Measurements from ENCODE around the gene SMIM41.

SMIM41 gene

GRCh38 chr12:52122540-52122871 is 43.0 kb downstream of the SMIM41 start:
- no peak for DNase-seq (ENCODE audit: low spot score)

DNA sequence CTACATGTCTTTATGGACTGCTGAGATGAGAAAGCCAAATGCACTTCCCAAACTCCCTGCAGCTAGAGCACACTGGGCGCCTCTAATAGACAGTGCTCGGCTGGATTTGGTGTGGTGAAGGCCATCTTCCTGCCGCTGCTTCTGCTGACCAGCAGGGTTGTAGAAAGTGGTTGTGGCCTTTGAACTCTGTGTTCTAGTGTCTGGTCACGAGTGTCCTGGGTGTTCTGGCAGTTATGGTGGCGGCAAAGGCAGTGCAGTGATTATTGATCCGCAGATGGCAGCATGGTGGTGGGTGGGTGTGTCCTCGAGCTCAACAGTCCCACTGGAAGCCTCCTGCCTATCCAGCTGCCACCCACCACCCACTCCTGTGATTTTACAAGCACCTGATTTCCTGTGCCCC is 43.4 kb downstream of the SMIM41 start:
- DNase-seq (ENCODE audit: low spot score): no peak

- no peak for DNase-seq (ENCODE audit: low spot score)
Measured at GRCh38 chr12:52123487-52124186, 44.1 kb downstream of the SMIM41 start.

DNA sequence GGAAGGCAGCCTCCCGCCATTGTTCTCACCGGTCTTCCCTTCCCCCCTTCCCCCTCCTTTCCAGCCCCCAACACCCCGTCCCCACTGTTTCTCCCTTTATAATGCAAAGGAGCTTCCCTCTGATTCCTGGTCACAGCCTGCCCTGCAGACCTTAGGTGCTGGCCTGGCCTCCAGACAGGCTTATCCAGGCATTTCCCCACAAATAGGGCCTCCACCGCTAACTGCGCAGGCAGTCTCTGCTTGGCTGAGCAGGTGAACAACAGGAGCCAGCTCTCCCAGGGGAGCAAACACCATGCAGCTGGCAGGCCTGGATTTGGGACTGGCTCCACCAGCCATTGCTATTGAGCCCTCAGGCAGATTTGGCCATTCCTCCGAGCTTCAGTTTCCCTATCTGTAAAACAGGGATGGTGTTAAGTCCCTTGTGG is 46.0 kb downstream of the SMIM41 start:
- no peak for DNase-seq (ENCODE audit: low spot score)

DNA sequence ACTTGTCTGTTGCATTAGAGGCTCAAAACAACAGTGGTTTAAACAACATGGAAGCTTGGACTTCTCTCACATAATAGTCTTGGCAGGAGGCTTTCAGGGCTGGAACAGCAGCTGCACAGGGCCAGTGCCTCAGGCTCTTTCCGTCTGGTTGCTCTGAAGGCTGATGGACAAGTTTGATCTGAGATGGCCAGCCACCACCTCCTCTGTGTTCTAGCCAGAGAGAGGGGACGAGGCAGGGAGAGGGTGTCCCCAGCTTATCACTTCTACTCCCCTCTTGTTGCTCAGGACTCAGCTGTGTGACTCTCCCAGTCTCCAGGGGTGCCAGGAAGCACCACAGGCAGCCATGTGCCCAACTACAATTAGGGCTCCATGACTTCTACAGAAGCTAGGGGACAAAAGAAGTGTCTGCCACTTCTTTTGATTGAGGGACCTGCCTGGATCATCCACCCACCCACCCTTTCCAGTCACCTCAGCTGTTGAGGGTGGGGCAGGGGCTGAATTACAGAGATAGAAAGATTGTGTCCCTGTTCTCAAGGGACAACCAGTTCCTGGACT is 46.6 kb downstream of the SMIM41 start:
- no peak for DNase-seq (ENCODE audit: low spot score)

GRCh38 chr12:52126605-52127578 is 47.4 kb downstream of the SMIM41 start:
- DNase-seq (ENCODE audit: low spot score): no peak

DNA sequence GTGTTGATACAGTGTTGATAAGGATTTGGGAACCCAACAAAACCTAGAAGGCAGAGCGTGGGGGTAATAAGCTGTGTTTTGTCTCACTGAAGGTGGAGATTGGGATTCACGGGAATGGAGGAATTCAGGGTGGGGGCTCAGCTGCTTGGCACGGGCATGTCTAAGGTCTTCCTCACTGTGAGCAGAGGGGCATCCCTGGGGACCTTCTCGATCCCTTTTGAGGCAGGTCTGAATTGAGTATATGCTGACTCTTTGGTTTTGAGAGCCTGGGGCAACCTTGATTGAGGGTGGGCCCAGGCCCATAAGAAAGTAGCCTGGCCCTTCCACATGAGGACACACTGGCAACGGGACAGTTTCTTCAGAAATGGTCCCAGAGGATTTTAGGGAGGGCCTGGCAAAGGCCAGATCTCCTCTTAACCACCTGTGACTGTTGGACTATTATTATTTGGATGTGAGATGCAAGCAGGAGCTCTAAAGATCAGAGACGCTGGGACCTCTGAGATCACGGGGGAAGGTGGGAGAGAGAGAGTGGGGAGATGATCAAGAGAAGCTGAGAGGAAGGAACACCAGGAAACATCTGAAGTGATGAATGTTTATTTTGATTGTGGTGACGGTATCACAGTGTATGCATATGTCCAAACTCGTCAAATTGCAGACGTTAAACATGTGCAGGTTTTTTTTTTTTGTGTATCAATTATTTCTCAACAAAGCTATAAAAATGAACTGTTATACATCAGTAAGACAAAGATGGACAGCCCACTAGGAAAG is 48.4 kb downstream of the SMIM41 start:
- no peak for DNase-seq (ENCODE audit: low spot score)

DNA sequence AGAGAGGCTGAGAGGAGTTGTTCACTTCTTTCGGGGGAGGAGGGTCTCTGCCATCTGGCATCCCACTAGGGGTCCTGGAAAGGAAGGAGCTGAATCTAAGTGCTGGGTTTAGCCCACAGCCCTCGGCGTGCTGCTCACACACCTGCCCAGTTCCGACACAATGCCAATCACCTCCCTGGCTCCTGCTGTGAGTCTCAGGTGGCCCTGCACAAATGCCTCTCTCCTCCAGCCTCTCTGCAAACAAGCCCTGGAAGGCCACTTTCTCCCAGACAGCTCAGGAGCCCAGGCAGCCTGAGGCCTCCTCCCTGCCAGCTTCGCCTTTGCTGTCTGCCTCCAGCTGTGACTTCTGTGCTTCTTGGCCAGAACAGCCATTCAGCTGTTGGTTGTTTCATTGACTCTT is 51.2 kb downstream of the SMIM41 start:
- DNase-seq (ENCODE audit: low spot score): no peak

GRCh38 chr12:52132754-52133161 is 53.3 kb downstream of the SMIM41 start:
- no peak for DNase-seq (ENCODE audit: low spot score)

- DNase-seq (ENCODE audit: low spot score): no peak
Measured at GRCh38 chr12:52137746-52138145, 58.2 kb downstream of the SMIM41 start.

GRCh38 chr12:52139147-52139546 is 59.6 kb downstream of the SMIM41 start:
- no peak for DNase-seq (ENCODE audit: low spot score)

DNA sequence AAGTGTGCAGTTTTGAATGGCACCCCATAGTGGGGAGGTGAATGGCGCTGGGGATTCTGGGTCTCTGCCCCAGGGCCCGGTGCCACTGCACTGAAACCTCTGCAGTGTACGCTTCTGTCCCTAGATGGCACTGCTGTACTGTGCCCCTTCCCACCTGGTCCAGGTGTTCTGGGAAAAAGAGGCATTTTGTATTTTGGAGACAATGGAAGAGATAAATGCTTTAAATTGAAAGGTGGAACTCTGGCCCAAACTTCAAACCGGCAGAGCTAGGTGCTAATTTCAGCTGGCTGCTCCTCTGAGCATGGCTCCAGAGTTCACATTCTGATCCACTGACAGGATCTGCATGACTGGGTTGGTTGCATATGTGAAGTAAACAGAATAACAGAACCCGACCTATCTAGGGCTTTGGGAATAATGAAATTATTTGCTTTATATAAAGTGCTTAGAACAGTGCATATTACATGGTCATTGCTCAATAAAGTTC is 60.1 kb downstream of the SMIM41 start:
- peak; percentile 44 for DNase-seq (ENCODE audit: low spot score)

DNA sequence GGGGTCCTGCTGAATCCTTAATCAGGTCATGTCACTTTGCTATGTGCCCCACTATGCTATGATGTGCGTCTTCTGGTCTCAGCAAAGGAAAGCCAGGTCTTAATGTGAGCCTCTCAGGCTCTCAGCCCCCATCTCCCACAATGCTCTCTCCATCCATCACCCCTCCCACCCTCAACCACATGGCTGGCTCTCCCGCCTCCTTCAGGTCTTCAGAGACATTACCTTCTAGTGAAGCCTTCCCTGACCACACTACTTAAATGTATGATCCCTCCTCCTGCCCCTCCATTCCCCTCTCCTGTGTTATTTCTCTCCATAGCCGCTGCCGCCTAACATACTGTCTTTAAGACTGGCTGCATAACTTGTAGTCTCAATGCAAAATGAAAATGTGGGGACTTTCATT is 61.8 kb downstream of the SMIM41 start:
- DNase-seq (ENCODE audit: low spot score): no peak

DNA sequence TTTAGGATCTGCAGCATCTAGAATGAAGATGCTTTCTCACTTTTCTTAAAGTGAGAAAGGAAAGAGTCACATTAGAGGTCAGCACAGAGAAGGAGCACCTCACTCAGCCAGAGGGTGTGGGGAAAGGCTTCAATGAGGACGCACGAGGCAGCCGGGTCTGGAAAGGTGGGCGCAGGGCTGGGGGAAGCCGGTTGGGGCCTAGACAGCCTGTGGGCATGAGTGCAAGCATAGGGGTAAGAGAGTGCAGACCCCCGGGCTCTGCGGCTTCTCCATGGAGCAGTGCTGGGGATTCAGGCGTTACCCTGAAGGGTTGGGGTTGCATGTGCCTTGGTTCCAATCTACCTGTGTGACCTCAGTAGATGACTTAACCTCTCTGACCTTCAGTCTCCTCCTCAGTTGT is 62.4 kb downstream of the SMIM41 start:
- no peak for DNase-seq (ENCODE audit: low spot score)

DNA sequence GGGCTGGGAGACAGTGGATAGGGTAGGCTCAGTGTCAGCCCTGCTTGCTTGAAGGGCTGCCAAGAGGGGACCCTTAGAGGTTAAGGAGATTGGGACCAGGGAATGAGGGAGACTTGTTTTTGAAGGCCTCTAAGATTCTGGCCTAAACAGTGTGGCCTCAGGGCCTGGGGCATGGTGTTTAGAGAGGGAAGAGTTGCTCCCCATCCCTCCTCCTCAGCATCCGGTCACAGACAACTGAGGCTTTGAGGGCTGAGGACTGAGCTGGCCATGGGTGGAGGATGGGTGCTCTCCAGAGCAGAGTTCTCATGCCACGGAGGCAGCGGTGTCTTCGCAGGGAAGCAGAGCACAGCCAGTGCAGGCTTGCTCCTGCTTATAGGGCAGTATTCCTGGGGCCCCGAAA is 62.9 kb downstream of the SMIM41 start:
- no peak for DNase-seq (ENCODE audit: low spot score)

GRCh38 chr12:52144512-52145227 is 65.2 kb downstream of the SMIM41 start:
- no peak for DNase-seq (ENCODE audit: low spot score)

DNA sequence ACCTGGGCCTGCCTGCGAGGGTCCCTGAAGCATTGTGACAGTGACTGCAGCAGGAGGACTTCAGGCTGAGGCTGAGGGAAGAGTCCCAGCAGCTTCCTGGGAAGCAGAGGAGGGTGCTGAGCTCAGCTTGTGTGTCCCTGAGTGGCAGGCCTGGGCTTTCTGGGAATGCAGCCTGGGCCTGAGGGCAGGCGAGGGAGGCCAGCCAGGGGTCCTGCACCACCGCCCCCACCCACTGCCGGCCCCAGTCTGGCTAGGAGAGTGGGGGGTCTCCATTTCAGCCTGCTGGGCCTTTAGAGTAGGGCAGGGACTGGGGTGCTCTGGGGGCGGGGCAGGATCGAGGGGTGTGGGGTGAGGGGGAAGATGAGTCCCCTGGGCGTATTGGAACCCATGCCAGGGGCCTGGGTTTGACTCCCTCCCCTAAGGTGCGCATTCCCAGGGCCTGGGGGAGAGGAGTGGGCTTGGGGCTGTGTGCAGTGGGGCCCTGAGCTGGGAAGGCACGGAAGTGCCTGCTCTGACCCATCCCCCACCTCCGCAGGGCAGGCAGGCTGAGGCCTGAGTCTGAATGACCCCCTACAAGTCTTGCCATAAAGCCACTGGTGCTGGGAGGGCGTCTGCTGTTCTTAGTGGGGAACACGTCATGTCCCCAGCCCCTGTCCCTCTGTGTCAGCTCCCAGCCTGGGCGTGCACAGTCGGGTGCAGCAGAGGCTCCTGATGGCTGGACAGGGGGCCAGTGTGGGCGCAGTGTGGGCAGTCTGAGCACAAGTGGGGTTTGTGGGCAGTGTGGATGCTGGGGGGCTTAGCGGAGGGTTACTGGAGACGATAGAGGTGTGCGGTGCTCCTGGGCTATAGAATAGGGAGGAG is 66.0 kb downstream of the SMIM41 start:
- DNase-seq (ENCODE audit: low spot score): no peak

DNA sequence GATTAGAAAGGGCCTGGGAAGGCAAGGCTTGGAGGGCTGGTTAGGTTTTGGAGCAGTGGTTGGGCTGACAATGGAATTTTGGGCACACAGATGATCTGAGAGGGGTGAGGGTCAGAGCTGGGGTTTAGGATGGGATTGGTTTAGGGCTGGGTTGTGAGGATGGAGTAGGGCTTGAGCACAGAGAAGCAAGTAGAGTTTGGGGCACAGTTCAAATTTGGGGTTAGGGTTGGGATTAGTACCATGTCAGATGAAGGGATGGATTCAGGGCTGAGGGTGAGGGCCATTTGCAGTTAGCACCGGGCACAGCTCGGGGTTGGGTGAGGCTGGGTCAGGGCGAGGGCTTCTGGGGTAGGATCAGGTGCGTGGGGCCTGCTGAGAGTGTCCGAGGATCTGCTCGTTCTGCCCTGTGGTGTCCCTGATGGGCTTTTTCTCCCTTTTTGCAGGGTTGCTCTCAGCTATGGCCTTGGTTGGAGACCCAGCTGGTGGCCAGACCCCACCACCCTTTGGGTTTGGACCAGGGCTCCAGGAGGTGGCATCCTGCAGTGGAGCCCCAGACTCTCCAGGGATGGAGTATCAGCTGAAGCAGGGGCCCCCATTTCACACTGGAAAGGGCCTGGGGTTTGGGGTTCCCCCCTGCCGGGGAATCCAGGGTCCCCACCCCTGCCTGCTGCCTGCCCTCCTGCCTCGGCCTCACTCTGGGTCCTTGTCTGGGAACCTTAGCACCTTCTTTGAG is 66.8 kb downstream of the SMIM41 start:
- no peak for DNase-seq (ENCODE audit: low spot score)

DNA sequence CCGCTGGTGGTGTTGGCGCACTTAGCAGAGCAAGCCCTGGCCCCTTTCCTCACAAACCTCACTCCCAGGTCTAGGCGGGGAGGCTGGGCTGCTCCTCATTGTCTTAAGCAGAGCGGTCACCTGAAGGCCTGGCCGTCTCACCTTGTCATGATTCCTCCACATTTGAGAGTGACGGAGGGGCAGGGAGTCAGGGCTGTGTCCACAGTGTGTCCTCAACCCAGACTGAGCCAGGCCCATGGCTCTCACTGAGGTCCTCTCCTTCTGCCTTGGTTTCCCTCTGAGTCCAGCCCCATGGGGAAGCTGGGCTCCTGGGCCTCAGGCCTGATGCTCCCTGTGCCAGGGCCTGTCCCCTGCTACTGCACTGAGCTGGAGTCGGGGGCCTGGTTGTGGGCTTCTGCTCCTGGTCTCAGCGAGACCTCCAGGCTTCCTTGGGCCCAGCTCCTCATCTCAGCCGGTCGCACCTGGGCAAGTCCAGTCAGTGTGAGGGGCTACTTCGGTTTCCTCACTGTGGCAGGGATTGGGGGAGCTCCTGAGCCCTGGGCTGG is 67.4 kb downstream of the SMIM41 start:
- peak; percentile 8 for DNase-seq (ENCODE audit: low spot score)
